Stimulated activated CD8-positive, alpha-beta memory T cell treated with anti-CD3 and anti-CD28 coated beads, Interleukin-15, amount 100 ng/mL, for 48 hours (primary cell): ENCODE data around the gene GPR50.

Experiments
- DNase-seq, 2 donors: peaks; one replicate each; pipeline ENCODE4 v3.0.0-alpha.2; 2020; ENCODE audit warnings: low read depth in 2 of 2

Gene GPR50

DNA sequence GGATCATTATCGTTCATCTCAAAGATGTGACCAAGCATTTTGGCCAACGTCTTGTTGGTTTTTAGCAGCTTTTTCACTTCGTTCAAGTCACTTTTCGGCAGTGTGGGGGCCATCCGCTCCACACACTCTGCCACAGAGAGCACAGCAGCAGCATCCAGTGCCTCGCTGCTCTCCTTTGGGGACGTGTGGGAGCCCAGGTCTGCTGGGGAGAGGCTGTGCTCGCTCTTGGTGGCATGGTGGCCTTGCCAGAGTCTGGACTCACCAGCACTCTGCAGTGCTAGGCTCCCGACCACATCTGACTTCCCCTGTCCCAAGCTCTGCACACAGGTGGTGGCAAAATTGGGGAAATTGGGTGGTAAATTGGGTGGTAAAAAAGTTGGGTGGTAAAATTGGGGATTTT, 50.6 kb downstream of the GPR50 start:
- no peak for DNase-seq

DNA sequence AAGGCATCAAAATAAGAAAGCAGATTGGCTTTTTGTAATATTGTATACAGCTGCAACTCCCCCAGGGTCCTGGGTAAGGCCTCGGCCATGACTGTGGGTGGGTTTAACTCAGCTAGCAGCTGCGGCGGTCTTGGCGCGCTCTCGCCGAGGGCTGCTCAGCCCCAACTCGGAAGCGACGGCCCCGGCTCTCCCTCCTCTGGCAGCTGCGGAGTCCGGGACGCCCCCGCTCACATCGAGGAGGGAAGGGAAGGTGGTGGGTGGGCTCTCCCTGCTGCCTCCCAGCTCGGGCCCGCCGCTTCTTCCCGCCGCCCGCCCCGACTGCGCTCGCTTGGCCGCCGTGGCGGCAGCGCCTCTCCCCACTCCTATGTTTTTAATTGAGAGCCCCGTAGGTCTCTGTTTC, 51.2 kb downstream of the GPR50 start:
- DNase-seq: no peak

- DNase-seq: no peak
These were observed 52.6 kb downstream of the GPR50 start for GRCh38 chrX:151228935-151229334.
